ENCODE results near the gene SMAD2.

The SMAD2 gene

DNA sequence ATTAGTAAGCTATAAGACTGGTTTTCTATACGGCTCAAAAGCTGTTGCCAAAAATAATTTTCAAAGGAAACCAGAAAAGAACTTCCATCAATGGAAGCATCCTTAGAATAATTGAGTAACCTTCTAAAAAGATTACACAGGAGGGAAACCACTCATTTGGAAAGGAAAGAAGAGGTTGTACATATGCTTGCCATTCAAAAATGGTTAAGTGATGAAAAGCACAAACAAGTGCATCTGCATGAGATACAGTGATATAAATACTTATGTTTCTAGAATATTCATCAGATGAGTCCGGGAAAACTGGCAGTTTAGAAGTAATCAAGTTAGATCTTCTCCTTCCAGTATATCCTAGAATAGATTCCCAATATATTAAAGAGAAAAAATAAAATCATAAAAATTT lies 20.1 kb upstream of the SMAD2 start:
- DNase-seq (ENCODE audit: low spot score in 2 of 2): no peak
- H3K36me3 Mint-ChIP-seq: no peaks in the 10 kb centered on the region
- H3K27ac Mint-ChIP-seq: no peak overlapping the region
- H3K27me3 Mint-ChIP-seq: peaks cover 6% of the 10 kb centered on the region
- H3K9me3 Mint-ChIP-seq: no peaks in the 10 kb centered on the region
- H3K4me3 Mint-ChIP-seq: no peak overlapping the region
- ATAC-seq (ENCODE audit: low read depth): no peak
- peaks cover 12% of the 10 kb centered on the region for H3K4me1 Mint-ChIP-seq

DNA sequence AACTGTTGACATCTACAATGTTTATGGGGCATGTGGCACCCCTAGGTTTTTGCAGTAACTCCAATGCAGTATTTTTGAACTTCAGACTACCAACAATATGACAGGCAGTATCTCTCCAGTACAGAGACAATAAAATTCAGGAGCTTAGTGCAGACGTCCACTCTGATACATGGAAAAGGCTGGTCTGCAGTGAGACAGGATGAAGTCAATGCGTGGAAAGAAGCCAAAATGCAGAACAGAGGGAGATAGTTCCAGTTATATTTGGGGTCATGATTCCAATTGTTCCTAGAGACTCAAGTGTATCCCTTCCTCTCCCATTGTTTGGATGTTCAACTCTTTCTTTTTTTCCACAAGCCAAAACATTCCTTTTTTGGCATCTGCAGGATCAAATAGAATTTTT lies 18.7 kb upstream of the SMAD2 start:
- ATAC-seq (ENCODE audit: low read depth) (no peak), DNase-seq (ENCODE audit: low spot score in 2 of 2) (no peak)
- H3K4me1 Mint-ChIP-seq: peaks cover 16% of the 10 kb centered on the region
- peaks cover 9% of the 10 kb centered on the region for H3K27me3 Mint-ChIP-seq
- H3K27ac Mint-ChIP-seq: no peak overlapping the region
- H3K4me3 Mint-ChIP-seq: no peak overlapping the region
- H3K9me3 Mint-ChIP-seq: no peaks in the 10 kb centered on the region
- H3K36me3 Mint-ChIP-seq: peaks cover 3% of the 10 kb centered on the region

DNA sequence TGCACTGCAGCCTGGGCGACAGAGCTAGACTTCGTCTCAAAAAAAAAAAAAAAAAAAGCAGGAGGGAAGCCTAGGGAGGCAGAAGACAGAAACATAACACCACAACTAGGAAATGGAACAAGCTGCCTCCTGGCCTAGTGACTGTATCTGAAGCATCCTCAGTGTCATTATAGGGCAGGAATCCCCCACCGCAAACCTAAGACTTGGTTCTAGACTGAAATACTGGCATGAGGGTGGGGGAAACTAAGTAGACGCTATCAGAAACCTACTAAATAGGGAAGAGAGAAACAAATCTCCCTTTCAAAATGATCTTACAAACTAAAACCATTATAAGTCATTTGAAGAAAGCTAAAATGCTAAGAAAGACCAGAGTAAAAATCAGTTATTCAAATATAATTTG lies 16.4 kb upstream of the SMAD2 start:
- Mint-ChIP-seq H3K27me3 (peaks cover 17% of the 10 kb centered on the region), H3K4me3 (no peak overlapping the region), H3K4me1 (peaks cover 5% of the 10 kb centered on the region), H3K27ac (no peak overlapping the region), H3K36me3 (peaks cover 3% of the 10 kb centered on the region), H3K9me3 (no peaks in the 10 kb centered on the region)
- DNase-seq (ENCODE audit: low spot score in 2 of 2) (no peak), ATAC-seq (ENCODE audit: low read depth) (no peak)

DNA sequence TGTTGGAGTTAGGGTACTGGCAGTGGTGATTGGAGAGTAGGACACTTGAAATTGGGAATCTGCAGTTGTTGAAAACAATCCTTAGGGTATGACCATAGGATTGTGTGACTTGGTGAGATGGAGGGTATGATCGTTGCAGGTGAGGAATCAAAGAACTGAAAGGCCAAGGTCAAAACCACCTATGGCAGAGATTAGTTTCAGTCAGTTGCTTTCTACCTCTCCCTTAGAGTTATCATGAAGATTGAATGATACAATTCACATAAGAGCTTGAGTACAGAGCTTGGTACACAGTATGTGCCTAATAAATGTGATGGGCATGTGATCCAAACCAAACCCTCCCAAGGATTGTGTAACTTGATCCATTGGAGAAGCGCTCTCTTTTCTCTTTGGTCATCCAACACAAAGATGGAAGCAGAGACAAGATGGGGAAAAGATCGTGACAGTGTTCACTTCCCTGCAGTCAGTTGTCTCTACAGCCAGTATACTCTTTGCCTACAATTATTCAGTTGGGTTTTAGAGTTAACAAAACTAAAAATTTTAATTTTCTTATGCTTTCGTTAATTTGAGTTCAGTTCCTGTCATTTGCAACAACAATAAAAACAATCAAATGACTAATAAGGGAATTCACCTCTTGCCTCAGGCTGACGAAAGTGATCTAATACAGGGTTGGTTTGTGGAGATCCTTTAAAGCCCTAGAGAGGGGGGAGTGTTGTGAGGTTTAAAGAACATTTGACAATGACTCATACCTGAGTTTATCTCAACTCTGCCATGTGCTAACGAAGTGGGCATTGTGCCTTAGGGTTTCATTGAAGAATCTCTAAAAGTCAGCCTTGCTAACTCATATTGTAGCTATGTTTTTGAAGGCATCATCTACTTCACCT lies 14.8 kb upstream of the SMAD2 start:
- H3K4me1 Mint-ChIP-seq: peaks cover 3% of the 10 kb centered on the region
- peaks cover 3% of the 10 kb centered on the region for H3K36me3 Mint-ChIP-seq

DNA sequence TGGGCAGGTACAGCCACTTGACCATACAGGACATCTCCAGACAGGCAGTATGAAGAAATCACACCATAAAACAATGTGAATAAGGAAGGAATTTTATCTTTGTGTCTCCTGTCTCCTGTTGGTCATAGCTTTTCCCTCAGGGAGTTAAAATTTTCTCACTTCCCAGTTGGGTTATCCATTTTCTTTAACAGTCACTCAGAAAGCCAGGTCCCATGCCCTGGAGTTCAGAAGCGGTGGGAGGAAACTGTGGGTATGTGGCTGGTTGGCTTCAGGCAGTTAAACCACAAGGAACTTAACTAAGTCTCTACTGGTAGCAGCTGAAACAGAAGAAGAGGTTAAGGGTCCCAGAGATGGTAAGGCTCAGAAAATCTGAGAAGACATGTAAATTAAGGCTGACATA lies 6.5 kb upstream of the SMAD2 start:
- Mint-ChIP-seq H3K4me1 (peaks cover 1% of the 10 kb centered on the region), H3K27me3 (peaks cover 5% of the 10 kb centered on the region), H3K36me3 (no peaks in the 10 kb centered on the region), H3K27ac (no peak overlapping the region), H3K9me3 (no peaks in the 10 kb centered on the region), H3K4me3 (no peak overlapping the region)
- ATAC-seq (ENCODE audit: low read depth) (no peak), DNase-seq (ENCODE audit: low spot score in 2 of 2) (no peak)

More for the DNA sequence above, 14.8 kb upstream of the SMAD2 start:
- H3K27ac Mint-ChIP-seq: no peak overlapping the region
- ATAC-seq (ENCODE audit: low read depth): peak; percentile 37
- H3K27me3 Mint-ChIP-seq: peaks cover 19% of the 10 kb centered on the region
- no peak for DNase-seq (ENCODE audit: low spot score in 2 of 2)
- H3K9me3 Mint-ChIP-seq: no peaks in the 10 kb centered on the region
- H3K4me3 Mint-ChIP-seq: no peak overlapping the region

DNA sequence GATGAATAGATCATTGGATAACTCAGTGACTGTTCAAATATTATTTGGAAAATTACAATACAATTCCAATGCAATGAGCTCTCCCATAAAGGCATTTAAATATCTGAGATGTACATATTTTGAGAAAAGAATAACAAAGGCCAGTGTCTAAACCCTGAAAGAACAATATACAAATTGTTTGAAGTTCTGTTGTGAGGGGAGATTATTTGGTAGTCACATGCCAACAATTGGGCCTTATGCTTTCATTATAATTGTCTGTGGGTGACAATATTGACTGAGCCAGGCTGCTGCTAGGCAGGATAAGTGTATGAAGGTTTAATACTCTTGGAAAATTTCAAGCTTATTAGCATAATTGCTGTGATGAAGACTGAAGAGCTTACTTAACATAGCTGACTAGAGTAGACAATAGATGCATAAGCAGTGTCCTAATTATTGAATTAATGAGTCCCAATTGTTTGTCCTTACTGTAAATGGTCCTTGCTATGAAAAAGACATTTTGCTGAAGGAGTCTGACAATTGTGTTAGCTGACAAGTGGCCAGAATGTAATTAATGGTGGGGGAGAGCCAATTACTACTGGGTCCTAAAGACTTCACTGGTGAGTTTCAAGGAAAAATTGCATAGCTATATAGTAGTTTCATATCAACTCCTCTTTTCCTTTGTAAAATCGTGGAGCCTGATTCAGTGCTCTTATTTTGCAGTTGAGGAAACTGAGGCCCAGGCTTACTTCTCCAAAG lies 5.0 kb upstream of the SMAD2 start:
- H3K9me3 Mint-ChIP-seq: no peaks in the 10 kb centered on the region
- ATAC-seq (ENCODE audit: low read depth): no peak
- DNase-seq (ENCODE audit: low spot score in 2 of 2): no peak
- no peak overlapping the region for H3K27ac Mint-ChIP-seq
- H3K4me3 Mint-ChIP-seq: no peak overlapping the region
- H3K4me1 Mint-ChIP-seq: peaks cover 5% of the 10 kb centered on the region
- H3K27me3 Mint-ChIP-seq: peaks cover 3% of the 10 kb centered on the region
- no peaks in the 10 kb centered on the region for H3K36me3 Mint-ChIP-seq

DNA sequence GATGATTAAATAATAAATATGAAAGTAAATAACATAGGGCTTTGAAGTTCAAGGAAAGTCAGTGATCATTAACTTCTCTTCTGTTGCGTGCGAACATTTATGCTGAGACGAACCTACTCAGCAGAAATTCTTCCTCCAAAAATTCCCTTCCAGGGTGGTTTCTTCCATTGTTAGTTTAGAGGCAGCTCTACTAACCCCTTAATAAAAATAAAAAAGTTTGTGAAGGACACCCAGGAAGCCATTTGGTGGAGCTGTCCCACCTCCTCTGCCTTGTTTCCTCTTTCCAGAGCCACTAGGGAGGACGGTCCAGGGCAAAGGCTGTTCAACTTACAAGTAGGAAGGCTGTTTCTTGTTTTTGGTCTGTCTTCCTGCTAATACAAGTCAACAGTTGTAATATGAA lies 2.1 kb upstream of the SMAD2 start:
- no peak for ATAC-seq (ENCODE audit: low read depth)
- no peak for DNase-seq (ENCODE audit: low spot score in 2 of 2)
- Mint-ChIP-seq H3K9me3 (no peaks in the 10 kb centered on the region), H3K27ac (no peak overlapping the region), H3K36me3 (no peaks in the 10 kb centered on the region), H3K4me1 (peaks cover 16% of the 10 kb centered on the region), H3K4me3 (no peak overlapping the region), H3K27me3 (no peaks in the 10 kb centered on the region)

DNA sequence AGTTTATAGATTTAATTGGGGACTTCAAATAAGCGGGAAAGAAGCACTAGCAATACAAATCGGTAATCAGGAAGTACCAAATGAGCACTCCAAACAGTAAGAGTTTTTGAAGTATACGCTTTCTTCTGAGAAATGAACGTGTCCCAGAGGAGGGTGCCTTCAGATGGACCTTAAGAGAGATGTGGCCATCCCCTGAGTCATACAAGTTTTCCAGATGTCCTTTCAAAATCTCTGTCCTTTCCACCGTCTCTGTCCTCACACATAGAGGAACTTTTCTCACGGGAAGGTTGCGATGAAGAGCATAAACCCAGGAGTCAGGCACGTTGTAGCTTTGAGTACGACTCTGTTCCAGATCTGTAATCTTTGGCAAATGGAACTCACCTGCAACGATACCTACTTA lies 1.7 kb upstream of the SMAD2 start:
- ATAC-seq (ENCODE audit: low read depth): no peak
- H3K9me3 Mint-ChIP-seq: no peaks in the 10 kb centered on the region
- H3K27ac Mint-ChIP-seq: peak overlapping the region; percentile 90
- DNase-seq (ENCODE audit: low spot score in 2 of 2): no peak
- H3K4me1 Mint-ChIP-seq: peaks cover 18% of the 10 kb centered on the region
- no peaks in the 10 kb centered on the region for H3K36me3 Mint-ChIP-seq
- no peaks in the 10 kb centered on the region for H3K27me3 Mint-ChIP-seq
- H3K4me3 Mint-ChIP-seq: peak overlapping the region; percentile 89

DNA sequence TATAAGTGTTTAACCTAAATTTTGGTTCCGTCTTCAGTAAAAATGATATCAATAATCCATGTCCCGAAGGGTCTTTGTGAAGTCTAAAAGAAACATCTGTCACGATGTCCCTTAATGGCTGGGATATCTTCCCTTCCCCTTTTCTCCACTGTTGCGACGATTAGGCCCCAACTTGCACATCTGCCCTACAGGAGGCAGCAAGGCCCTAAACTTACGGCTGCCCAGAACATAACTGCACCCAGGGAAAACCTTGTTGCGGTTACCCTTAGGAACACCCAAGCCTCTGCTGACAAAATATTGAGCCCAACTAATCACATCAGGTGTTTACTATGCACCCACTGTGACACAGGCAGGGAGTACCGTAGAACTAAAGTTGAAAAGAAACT lies 1.3 kb upstream of the SMAD2 start:
- Mint-ChIP-seq H3K9me3 (no peaks in the 10 kb centered on the region), H3K27me3 (no peaks in the 10 kb centered on the region), H3K36me3 (no peaks in the 10 kb centered on the region), H3K27ac (peak overlapping the region; percentile 90), H3K4me1 (peaks cover 22% of the 10 kb centered on the region), H3K4me3 (peak overlapping the region; percentile 89)
- no peak for DNase-seq (ENCODE audit: low spot score in 2 of 2)
- ATAC-seq (ENCODE audit: low read depth): peak; percentile 6

DNA sequence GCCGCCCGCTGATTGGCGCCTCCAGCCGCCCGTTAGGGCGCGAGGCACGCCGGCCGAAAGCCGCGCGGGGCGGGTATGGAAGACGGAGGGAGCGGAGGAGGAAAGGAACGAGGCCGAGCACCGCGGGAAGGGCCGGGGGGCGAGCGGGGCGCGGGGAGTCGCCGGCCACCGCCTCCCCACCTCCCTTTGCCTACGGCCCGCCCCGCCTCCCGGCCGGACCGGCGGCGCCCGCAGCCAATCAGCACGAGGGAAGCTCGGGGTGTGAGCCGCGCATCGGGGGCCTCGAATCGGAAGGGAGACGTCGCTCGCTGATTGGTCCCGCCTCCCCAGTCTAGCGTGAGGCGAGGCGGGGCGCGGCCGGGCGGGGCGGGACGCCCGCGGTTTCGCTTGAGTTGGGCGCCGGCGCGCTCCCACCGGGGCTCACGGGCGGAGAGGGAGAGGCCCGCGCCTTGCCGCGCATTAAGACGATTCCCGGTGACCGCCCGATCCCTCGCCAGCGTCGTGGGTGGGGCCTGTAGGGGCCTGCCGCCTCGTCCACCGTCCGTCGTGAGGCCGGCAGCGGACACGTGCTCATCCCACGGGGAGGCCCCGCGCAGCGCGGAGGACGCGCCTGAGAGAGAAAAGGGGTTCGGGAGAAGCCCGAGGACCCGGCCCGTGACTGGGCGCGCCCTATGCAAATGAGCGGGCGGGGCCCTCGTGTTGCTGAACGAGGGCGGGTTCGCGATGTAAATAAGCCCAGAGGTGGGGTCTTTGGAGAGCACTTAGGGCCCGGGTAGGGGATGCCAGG lies 665 bp upstream of the SMAD2 start:
- H3K27me3 Mint-ChIP-seq: no peaks in the 10 kb centered on the region
- H3K27ac Mint-ChIP-seq: peak overlapping the region; percentile 90
- H3K4me1 Mint-ChIP-seq: peaks cover 28% of the 10 kb centered on the region
- H3K4me3 Mint-ChIP-seq: peak overlapping the region; percentile 89
- DNase-seq (ENCODE audit: low spot score in 2 of 2) (peak; percentile 90 to 93), ATAC-seq (ENCODE audit: low read depth) (peak; percentile 76)
- no peaks in the 10 kb centered on the region for H3K9me3 Mint-ChIP-seq
- no peaks in the 10 kb centered on the region for H3K36me3 Mint-ChIP-seq

DNA sequence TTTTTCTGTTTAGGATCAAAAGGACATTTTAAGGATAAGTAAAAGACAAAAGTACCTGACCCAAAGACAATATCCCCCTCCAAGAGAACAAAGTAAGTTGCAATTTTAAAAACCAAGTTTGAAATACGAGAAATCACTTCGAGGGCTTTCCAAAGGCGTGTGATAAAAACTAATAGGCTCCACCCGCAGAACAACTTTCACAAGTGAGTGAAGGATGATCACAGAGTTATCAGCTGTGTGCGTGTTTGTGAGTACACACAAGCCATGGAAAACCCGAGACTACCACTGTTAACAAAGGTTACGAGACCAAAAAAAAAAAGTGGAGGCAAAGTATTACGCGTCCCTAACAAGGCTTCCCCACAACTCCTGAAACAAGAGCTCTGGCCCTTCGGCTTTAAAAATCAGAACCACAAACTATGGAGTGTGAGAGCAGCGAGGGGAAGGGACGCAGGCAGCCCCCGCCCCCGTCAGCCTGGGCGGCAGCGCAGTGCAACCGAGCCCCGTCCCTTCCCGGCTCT lies 719 bp downstream of the SMAD2 start:
- Mint-ChIP-seq H3K36me3 (no peaks in the 10 kb centered on the region), H3K27ac (peak overlapping the region; percentile 79), H3K27me3 (no peaks in the 10 kb centered on the region), H3K4me1 (peaks cover 33% of the 10 kb centered on the region), H3K9me3 (no peaks in the 10 kb centered on the region), H3K4me3 (peak overlapping the region; percentile 87)
- no peak for DNase-seq (ENCODE audit: low spot score in 2 of 2)
- no peak for ATAC-seq (ENCODE audit: low read depth)

DNA sequence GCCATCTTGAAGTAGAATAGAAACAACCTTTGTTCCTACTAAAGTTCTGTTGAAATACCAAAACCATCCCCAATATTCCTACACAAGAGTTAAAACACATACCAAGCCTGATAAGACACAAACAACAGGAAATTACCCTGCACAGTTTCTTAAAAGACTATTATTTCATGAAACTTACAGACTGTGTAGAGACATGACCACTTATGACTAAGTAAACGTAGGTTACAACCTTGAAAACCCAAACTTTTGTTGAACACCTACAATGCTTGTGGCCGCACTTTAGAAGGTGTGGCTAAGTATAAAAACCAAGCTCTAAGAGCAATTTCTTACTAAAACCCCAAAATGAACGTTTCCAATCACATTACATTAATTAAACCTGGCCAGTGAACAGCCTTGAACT lies 2.0 kb downstream of the SMAD2 start:
- Mint-ChIP-seq H3K4me1 (peaks cover 33% of the 10 kb centered on the region), H3K27ac (no peak overlapping the region), H3K9me3 (no peaks in the 10 kb centered on the region), H3K36me3 (no peaks in the 10 kb centered on the region), H3K4me3 (peak overlapping the region; percentile 12), H3K27me3 (no peaks in the 10 kb centered on the region)
- ATAC-seq (ENCODE audit: low read depth): no peak
- no peak for DNase-seq (ENCODE audit: low spot score in 2 of 2)

DNA sequence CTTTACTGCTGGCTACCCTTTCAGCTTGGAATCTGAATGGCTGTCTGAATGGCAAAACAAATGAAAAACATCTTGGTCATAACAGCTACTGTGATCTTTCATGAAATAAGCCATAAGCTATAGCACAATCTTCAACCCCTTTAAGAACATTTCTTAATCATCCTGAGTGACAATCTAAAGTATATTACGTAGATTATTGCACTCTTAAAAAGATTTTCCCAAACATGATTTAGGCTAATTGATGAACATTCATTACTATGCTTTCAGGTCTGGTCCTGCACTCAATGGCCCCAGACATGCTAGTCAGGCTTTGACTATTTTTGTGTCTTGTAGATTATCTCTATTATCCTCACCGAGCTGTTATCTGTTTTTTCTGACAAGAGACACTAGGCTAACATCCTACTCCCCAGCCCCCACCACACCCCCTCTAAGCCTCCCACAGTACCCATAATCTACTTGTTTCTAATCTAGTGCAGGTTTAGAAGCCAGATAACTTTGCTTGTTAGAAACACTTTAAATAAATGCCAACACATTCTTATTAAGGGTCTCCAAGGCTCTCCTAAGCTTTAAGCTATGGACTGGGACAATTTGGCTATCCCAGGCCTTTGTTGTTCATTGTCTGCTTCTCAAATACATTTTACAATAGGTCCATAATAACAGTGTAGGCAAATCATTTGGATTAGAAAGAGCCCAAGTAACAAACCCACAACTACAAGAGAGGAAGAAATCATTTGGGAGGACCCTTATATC lies 4.2 kb downstream of the SMAD2 start:
- no peak overlapping the region for H3K4me3 Mint-ChIP-seq
- ATAC-seq (ENCODE audit: low read depth) (no peak), DNase-seq (ENCODE audit: low spot score in 2 of 2) (no peak)
- H3K27ac Mint-ChIP-seq: no peak overlapping the region
- H3K9me3 Mint-ChIP-seq: no peaks in the 10 kb centered on the region
- peaks cover 2% of the 10 kb centered on the region for H3K36me3 Mint-ChIP-seq
- peaks cover 33% of the 10 kb centered on the region for H3K4me1 Mint-ChIP-seq
- no peaks in the 10 kb centered on the region for H3K27me3 Mint-ChIP-seq

Measured in memory B cell (primary cell).